Mammary epithelial cell (primary cell): Measurements from ENCODE around the gene OLFM2.

Experiments used
- CTCF ChIP-seq, 2 donors: IDR thresholded peaks in 1 of 2; conservative IDR thresholded peaks in 1 of 2; 2 replicates each; pipeline ENCODE4 v1.5.1; 2011 to 2012; ENCODE audit warnings: inconsistent platforms in 2 of 2, low read length in 2 of 2, mild to moderate bottlenecking in 2 of 2, control low read depth in 1 of 2, low read depth in 1 of 2; ENCODE audit not compliant: insufficient read depth in 1 of 2; ENCODE audit errors: extremely low read depth in 1 of 2
- EZH2 ChIP-seq: IDR thresholded peaks from 2 replicates; pipeline ENCODE4 v1.6.1; 2012; ENCODE audit warnings: low read length, inconsistent platforms, borderline replicate concordance

GRCh38 chr19:9941671-9942070, 5.4 kb upstream of the OLFM2 start:
- TF ChIP-seq EZH2 = no peak
- TF ChIP-seq CTCF (conservative IDR thresholded peaks at IDR 0.05 in 1 of 2, IDR thresholded peaks at IDR 0.05 in 1 of 2; ENCODE audit: extremely low read depth in 1 of 2, insufficient read depth in 1 of 2, low read depth in 1 of 2, low read length in 2 of 2) = no peak
